SK-N-DZ (cell line): Measurements from ENCODE around the gene F7.
"Not testable (repeated sequence)": the region's sequence is repeated elsewhere in the genome, so short reads cannot be mapped to it uniquely, and the experiment has no call there.

Experiments
- DNase-seq: peaks from one replicate; pipeline ENCODE4 v3.0.0-alpha.2; 2015; ENCODE audit warnings: low spot score

The F7 gene

GRCh38 chr13:113152984-113153809, 47.6 kb downstream of the F7 start:
- DNase-seq: peak; percentile 52

GRCh38 chr13:113153810-113154748, 48.5 kb downstream of the F7 start:
- DNase-seq: peak; percentile 65

GRCh38 chr13:113155201-113155600, 49.6 kb downstream of the F7 start:
- DNase-seq: no peak

- no peak for DNase-seq
Measured at GRCh38 chr13:113155982-113156655, 50.5 kb downstream of the F7 start.

- no peak for DNase-seq
Measured at GRCh38 chr13:113157206-113157928, 51.8 kb downstream of the F7 start.

- DNase-seq: no peak
Measured at GRCh38 chr13:113157929-113158747, 52.5 kb downstream of the F7 start, which contains the start of gene PROZ. PROZ (plus strand) TSS chr13:113158648; CDS start chr13:113158661, 13 bp downstream.

GRCh38 chr13:113158946-113159345, 53.4 kb downstream of the F7 start:
- DNase-seq: no peak

- DNase-seq: no peak
Measured at GRCh38 chr13:113159701-113160100, 54.1 kb downstream of the F7 start.

- no peak for DNase-seq
Measured at GRCh38 chr13:113160983-113161382, 55.4 kb downstream of the F7 start.

- DNase-seq: no peak
Measured at GRCh38 chr13:113161433-113161832, 55.8 kb downstream of the F7 start.

- not testable (repeated sequence) for DNase-seq
Measured at GRCh38 chr13:113161975-113162374, 56.4 kb downstream of the F7 start.

- DNase-seq: no peak
Measured at GRCh38 chr13:113162783-113163685, 57.4 kb downstream of the F7 start.

- no peak for DNase-seq
Measured at GRCh38 chr13:113164492-113164891, 58.9 kb downstream of the F7 start.

- no peak for DNase-seq
Measured at GRCh38 chr13:113166266-113166665, 60.7 kb downstream of the F7 start.

- no peak for DNase-seq
Measured at GRCh38 chr13:113166681-113167080, 61.1 kb downstream of the F7 start.

GRCh38 chr13:113167155-113167554, 61.6 kb downstream of the F7 start:
- no peak for DNase-seq

GRCh38 chr13:113167575-113167974, 62.0 kb downstream of the F7 start:
- no peak for DNase-seq

GRCh38 chr13:113168211-113168610, 62.6 kb downstream of the F7 start:
- DNase-seq: no peak
